Gastroesophageal sphincter (tissue), 4 donors: ENCODE results near the gene NTSR1. TPM values are rescaled to one million over a fixed set of nuclear protein-coding genes. Genes with fewer than 3 reads are reported as not detected.
A peak's percentile ranks its signal among the peaks of the same experiment; 100 is the strongest.

ENCODE experiments used
- ATAC-seq: fragments of 150-250 bp; one replicate; pipeline ENCODE4 v1.9.1; 2016; ENCODE audit warnings: mild to moderate bottlenecking, moderate library complexity
- H3K27ac ChIP-seq, 4 donors: fragments of 200-600 bp; sonication (generic) in 3 of 4; 1 replicate in 3 of 4; 2 replicates in 1 of 4; pipeline ENCODE4 v1.5.1; 2016 to 2019
- H3K27me3 ChIP-seq: fragments of 200-600 bp; sonication (generic); one replicate; pipeline ENCODE4 v1.5.1; 2019
- H3K36me3 ChIP-seq, 2 donors: fragments of 200-600 bp; sonication (generic); one replicate each; pipeline ENCODE4 v1.5.1; 2019; ENCODE audit warnings: control low read depth in 1 of 2
- H3K4me1 ChIP-seq, 3 donors: fragments of 200-600 bp; sonication (generic); 1 replicate in 2 of 3; 2 replicates in 1 of 3; pipeline ENCODE4 v1.5.1; 2016 to 2019; ENCODE audit warnings: control low read depth in 2 of 3
- H3K4me3 ChIP-seq, 2 donors: fragments of 200-600 bp; sonication (generic); one replicate each; pipeline ENCODE4 v1.5.1; 2019; ENCODE audit warnings: mild to moderate bottlenecking in 1 of 2, moderate library complexity in 1 of 2
- H3K9me3 ChIP-seq, 3 donors: fragments of 200-600 bp; sonication (generic); one replicate each; pipeline ENCODE4 v1.5.1; 2017 to 2019; ENCODE audit warnings: control low read depth in 2 of 3
- EP300 ChIP-seq: sonication (generic); formaldehyde crosslinking; IDR thresholded peaks from one replicate; pipeline ENCODE4 v1.6.1; 2017; ENCODE audit warnings: antibody characterized with exemption, mild to moderate bottlenecking
- POLR2A ChIP-seq, 2 donors: fragments of 450-650 bp; IDR thresholded peaks; one replicate each; pipeline ENCODE4 v1.6.1; 2017; ENCODE audit warnings: antibody characterized with exemption in 2 of 2, mild to moderate bottlenecking in 2 of 2, moderate library complexity in 1 of 2
- POLR2AphosphoS5 ChIP-seq: sonication (generic); formaldehyde crosslinking; IDR thresholded peaks from one replicate; pipeline ENCODE4 v1.6.1; 2017; ENCODE audit warnings: antibody characterized with exemption
- WGBS, 2 donors: methylation state at CpG; one replicate each; pipeline ENCODE4 v1.1.5; 2018; ENCODE audit warnings: low coverage in 1 of 2; 5-methylcytosine and 5-hydroxymethylcytosine counted together
- total RNA-seq, 4 donors: library from RNA; depleted of rRNA; stranded (reverse); fragments of >200 nt; gene quantifications; one replicate each; pipeline ENCODE4 v1.1.0, GENCODE V29; 2016
- TF ChIP-seq, protein P1 (sequence below), 4 experiments: fragments of 200-600 bp in 2 of 4; fragments of 450-650 bp in 2 of 4; sonication (generic) in 1 of 4; IDR thresholded peaks; one replicate each; pipeline ENCODE4 v1.5.1; 2017 to 2019; ENCODE audit warnings: antibody characterized with exemption in 4 of 4, mild to moderate bottlenecking in 2 of 4, moderate library complexity in 2 of 4

The NTSR1 gene
- total RNA-seq, 4 donors from 2014 or later, result 0.13 to 0.85 (median 0.19) TPM

GRCh38 chr20:62749851-62750445, 41.3 kb downstream of the NTSR1 start:
- peaks cover 0 to 18% (median 7%) of the 10 kb centered on the region in 3 donors for H3K4me1 ChIP-seq
- TF ChIP-seq POLR2AphosphoS5 (no peak), EP300 (no peak), POLR2A (IDR thresholded peaks at IDR 0.05) (no peak)
- TF ChIP-seq, protein P1, sequence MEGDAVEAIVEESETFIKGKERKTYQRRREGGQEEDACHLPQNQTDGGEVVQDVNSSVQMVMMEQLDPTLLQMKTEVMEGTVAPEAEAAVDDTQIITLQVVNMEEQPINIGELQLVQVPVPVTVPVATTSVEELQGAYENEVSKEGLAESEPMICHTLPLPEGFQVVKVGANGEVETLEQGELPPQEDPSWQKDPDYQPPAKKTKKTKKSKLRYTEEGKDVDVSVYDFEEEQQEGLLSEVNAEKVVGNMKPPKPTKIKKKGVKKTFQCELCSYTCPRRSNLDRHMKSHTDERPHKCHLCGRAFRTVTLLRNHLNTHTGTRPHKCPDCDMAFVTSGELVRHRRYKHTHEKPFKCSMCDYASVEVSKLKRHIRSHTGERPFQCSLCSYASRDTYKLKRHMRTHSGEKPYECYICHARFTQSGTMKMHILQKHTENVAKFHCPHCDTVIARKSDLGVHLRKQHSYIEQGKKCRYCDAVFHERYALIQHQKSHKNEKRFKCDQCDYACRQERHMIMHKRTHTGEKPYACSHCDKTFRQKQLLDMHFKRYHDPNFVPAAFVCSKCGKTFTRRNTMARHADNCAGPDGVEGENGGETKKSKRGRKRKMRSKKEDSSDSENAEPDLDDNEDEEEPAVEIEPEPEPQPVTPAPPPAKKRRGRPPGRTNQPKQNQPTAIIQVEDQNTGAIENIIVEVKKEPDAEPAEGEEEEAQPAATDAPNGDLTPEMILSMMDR (IDR thresholded peaks at IDR 0.05), result no peak
- peaks cover under 1% of the 10 kb centered on the region for H3K27me3 ChIP-seq
- H3K36me3 ChIP-seq, result no peaks in the 10 kb centered on the region
- no peak overlapping the region for H3K27ac ChIP-seq
- no peak overlapping the region for H3K4me3 ChIP-seq
- WGBS, 2 donors, result 62 to 73% methylated on average over 15 to 26 of the region's 27 CpGs
- no peak for ATAC-seq
- H3K9me3 ChIP-seq, result no peaks in the 10 kb centered on the region

DNA sequence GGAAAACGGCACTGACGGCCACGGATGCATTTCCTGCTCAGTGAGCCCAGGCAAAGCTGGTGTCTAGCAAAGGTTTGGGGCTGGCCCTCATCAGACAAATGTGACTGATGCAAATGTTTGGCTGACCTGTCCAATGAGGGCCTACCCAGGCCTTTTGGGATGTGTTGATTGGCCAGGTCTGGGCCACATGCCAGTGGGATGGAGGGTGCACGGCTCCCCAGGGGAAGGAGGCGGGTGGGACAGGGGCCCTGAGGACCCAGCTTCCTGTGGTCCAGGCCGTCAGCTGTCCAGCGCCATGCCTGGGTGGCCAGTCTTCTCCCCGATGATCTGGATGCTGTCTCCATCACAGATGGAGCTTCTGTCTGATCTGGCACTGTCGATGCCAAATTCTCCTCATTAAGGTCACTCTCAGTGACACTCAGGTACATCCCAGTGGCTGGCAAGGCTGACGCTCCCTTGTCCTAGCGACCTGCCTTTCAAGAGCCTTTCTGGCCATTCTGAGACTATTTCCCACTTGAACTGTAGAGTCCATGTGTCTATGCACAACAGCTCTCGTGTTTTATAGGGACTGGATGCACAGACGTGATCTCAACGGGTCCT, 43.0 kb downstream of the NTSR1 start:
- Histone ChIP-seq H3K27ac (peak overlapping the region in 2 of 4 donors; percentile 73 to 74), H3K4me1 (peaks cover 0 to 18% (median 10%) of the 10 kb centered on the region in 3 donors)
- WGBS, 2 donors, result 70 to 92% methylated on average over 6 to 7 of the region's 14 CpGs

GRCh38 chr20:62752181-62752670, 43.6 kb downstream of the NTSR1 start:
- Histone ChIP-seq H3K9me3 (peaks cover 0 to under 1% (median 0%) of the 10 kb centered on the region in 3 donors), H3K36me3 (no peaks in the 10 kb centered on the region), H3K4me1 (peaks cover 0 to 18% (median 10%) of the 10 kb centered on the region in 3 donors), H3K27ac (peak overlapping the region in 3 of 4 donors; percentile 45 to 74 (median 73)), H3K27me3 (no peaks in the 10 kb centered on the region), H3K4me3 (peak overlapping the region in 1 of 2 donors; percentile 12)
- TF ChIP-seq EP300, result no peak
- no peak for TF ChIP-seq POLR2A (IDR thresholded peaks at IDR 0.05)
- no peak for TF ChIP-seq POLR2AphosphoS5
- TF ChIP-seq, protein P1 (IDR thresholded peaks at IDR 0.05), result no peak
- 0 to 28% methylated on average over 7 to 13 of the region's 22 CpGs for WGBS, 2 donors
- ATAC-seq, result peak; percentile 47

More for the DNA sequence above, 43.0 kb downstream of the NTSR1 start:
- no peak for ATAC-seq
- no peaks in the 10 kb centered on the region for H3K9me3 ChIP-seq
- peak overlapping the region in 1 of 2 donors; percentile 12 for H3K4me3 ChIP-seq
- H3K27me3 ChIP-seq, result no peaks in the 10 kb centered on the region
- H3K36me3 ChIP-seq, result no peaks in the 10 kb centered on the region
- TF ChIP-seq EP300, result no peak
- no peak for TF ChIP-seq POLR2A (IDR thresholded peaks at IDR 0.05)
- TF ChIP-seq, protein P1 (IDR thresholded peaks at IDR 0.05), result no peak
- no peak for TF ChIP-seq POLR2AphosphoS5

DNA sequence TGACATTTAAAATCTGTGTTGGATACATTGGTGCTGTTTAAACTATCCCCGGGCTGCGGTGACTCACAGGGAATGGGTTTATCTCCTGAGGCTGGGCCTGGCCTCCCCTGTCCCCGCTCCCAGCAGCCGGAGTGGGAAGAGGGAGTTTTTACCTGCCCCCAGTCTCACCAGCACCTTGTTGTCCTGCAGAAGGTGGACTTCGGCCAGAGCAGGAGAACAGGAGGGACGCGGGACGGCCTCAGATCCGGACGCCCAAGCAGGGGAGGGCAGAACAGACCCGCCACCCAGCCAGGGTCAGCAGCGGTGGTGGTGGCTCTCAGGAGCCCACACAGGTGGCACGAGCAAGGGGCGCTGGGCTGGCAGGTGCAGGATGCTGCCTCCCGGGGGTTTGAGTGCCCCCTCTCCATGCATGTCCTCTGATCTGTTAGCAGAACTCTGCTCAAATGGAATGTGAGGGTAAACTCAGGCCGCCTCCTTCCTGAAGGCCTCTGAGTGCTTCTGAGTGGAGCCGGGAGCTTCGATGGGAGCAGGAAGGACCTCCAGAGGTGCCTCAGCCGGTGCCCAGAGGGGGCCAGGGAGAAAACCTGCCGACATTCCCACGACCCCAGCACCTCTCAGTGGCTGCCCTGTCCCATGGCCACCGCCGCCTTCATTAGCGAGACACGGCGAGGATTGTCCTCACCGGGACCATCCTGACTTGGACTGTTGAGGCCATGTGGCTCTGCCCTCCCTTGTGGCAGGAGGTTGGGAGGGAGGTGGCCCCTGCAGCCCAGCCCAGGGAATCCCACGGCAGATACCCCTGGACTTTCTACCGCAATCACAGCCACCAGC, 44.2 kb downstream of the NTSR1 start:
- no peaks in the 10 kb centered on the region for H3K36me3 ChIP-seq
- no peaks in the 10 kb centered on the region for H3K27me3 ChIP-seq
- peaks cover 0 to 18% (median 10%) of the 10 kb centered on the region in 3 donors for H3K4me1 ChIP-seq
- peak overlapping the region in 3 of 4 donors; percentile 45 to 74 (median 73) for H3K27ac ChIP-seq
- H3K4me3 ChIP-seq, result peak overlapping the region in 1 of 2 donors; percentile 12
- TF ChIP-seq, protein P1 (IDR thresholded peaks at IDR 0.05), result no peak
- TF ChIP-seq EP300 (no peak), POLR2A (IDR thresholded peaks at IDR 0.05) (no peak), POLR2AphosphoS5 (no peak)
- ATAC-seq, result peak; percentile 52
- H3K9me3 ChIP-seq, result peaks cover 0 to 7% (median 0%) of the 10 kb centered on the region in 3 donors
- WGBS, 2 donors, result 80% methylated on average over 2 of the region's 29 CpGs; no CpG with 5 or more reads in 1 of the 2 donors
